Measurements from ENCODE around the gene LHFPL2.

DNA sequence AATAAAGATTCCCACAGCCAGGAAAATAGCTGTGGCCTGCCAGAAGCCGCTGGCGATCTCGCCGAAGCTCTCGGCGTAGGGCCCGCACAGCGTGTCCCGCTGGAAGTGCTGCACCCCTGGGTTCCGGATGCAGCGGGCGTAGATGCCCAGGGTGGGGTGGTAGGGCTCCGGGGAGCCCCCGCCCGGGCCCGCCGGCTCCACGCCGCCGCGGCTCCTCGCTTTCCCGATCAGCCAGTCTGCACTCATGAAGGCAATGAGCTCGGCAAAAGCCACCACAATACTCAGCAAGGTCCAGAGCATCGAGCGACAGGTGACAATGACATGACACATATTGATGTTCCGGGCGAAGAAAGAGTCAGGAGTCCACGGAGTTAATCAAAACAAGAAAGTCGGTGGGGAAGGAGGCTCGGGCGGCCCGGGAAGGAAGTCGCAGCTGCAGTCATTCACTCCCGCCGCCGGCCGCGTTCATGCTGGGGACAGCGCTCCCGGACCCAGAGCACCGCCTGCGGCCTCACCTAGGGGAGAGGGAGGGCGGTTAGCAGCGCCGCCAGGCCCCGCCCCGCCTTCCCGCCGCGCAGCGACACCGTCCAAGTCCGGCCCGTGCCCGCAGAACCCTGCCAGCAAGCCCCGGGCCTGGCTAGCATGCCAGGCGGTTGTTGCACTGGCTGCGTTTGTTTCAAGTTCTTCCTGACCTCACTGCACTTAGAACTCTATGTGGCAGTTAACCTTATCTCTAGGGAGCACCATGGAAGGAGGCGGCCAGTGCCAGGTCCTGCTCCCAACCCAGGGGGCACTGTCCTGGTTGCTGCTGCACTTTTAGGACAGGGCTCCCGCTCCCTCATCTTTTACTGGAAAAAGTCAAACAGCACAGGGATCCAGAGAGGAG, 138.4 kb downstream of the LHFPL2 start:
- TF ChIP-seq FOXA1 (IDR thresholded peaks at IDR 0.05): no peak
- TF ChIP-seq FOXM1 (IDR thresholded peaks at IDR 0.05; ENCODE audit: borderline replicate concordance): no peak
- no peak for TF ChIP-seq SP1 (IDR thresholded peaks at IDR 0.05)
- TF ChIP-seq CTBP1 (IDR thresholded peaks at IDR 0.05; ENCODE audit: borderline replicate concordance): no peak
- no peak for TF ChIP-seq BHLHE40 (IDR thresholded peaks at IDR 0.05; ENCODE audit: borderline replicate concordance)
- TF ChIP-seq L3MBTL2 (conservative IDR thresholded peaks at IDR 0.05): no peak
- no peak for TF ChIP-seq SUZ12 (IDR thresholded peaks at IDR 0.05)
